GM19395 (cell line): ENCODE results near the gene RNF25.
"Not testable (repeated sequence)": the region's sequence is repeated elsewhere in the genome, so short reads cannot be mapped to it uniquely, and the experiment has no call there.

Experiments used
- ATAC-seq: cut with Tn5 transposase; IDR thresholded peaks from one replicate; pipeline ENCODE4 v1.9.1; 2021; ENCODE audit warnings: mild to moderate bottlenecking, moderate library complexity; ENCODE audit not compliant: unreplicated experiment

Gene RNF25

DNA sequence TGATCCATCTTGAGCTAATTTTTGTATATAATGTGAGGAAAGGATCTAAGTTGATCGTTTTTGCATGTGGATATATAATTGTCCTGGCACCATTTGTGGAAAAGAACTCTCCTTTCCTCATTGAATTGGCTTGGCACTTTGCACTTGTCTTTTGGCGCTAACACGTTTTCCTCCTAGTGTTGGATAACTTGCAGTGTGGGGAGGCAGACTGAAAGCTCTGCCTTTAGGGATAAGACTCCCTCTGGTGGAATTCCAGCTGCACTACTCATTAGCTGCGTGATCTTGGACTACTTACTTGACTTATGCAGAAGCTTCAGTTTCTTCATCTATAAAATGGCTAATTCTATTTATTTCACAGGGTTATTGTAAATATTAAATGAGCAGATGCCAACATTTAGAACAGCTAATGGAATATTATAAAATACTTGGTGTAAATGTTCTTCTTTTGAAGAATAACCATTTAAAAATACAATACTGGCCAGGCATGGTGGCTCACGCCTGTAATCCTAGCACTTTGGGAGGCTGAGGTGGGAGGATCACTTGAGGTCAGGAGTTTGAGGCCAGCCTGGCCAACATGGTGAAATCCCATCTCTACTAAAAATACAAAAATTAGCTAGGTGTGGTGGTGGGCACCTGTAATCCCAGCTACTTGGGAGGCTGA is 15.7 kb upstream of the RNF25 start:
- ATAC-seq = not testable (repeated sequence)

DNA sequence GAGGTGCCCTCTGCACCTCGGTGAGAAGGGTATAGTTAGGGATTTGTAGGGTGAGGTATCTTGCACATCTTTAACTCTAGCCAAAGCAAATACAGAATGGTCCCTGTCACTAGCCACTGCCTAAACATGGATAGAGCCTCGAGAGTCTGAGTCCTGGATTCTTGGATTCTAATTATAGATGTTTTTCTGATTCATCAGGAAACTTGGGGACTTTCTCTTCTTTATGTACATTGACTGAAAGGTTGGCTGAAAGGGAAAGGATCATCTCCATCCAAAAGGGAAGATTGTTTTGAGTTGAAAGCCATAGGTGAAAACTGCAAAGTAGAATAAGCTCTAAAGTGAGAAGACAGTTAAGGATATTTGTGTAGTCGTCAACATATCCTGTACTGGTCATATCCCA is 8.3 kb upstream of the RNF25 start:
- ATAC-seq = no peak

DNA sequence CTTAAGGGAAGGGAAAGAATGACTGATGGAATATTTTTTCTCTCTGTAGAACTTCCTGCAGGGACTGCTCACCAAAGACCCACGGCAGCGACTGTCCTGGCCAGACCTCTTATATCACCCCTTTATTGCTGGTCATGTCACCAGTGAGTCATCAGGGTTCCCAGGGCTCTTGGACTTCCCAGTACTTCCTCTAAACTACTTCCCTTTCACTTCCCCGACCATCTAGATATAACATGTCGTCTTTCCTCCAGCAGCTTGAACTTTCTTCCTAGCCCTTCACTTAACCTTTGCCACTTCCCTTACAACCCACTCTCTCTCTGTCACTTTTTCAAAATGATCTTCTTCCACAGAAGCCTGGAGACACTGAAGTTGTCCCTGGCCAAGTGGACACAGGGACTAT is 7.3 kb upstream of the RNF25 start:
- ATAC-seq = no peak

DNA sequence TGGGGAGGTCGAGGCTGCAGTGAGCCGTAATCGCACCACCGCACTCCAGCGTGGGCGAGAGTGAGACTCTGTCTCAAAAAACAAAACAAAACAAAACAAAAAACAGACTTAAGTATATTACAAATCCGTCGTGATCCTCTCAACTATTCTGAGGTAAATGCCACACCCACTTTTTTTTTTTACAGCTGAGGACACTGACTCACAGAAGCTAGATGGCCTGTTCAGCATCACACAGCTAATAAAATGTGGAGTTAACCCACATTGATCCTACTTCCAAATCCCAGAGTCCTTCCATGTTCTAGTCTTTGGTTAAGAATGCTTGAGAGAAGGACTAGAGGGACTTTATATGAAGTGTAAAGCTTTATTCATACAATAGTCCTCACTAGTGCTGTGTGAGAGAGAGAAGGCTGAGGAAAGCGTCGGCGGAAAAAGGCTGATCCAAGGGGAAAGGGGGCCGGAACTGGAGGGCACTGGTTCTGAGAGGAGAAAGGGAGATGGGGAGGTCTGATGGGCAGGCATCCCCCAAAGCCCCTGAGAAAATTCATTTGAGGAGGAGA is 627 bp downstream of the RNF25 start:
- ATAC-seq = no peak

DNA sequence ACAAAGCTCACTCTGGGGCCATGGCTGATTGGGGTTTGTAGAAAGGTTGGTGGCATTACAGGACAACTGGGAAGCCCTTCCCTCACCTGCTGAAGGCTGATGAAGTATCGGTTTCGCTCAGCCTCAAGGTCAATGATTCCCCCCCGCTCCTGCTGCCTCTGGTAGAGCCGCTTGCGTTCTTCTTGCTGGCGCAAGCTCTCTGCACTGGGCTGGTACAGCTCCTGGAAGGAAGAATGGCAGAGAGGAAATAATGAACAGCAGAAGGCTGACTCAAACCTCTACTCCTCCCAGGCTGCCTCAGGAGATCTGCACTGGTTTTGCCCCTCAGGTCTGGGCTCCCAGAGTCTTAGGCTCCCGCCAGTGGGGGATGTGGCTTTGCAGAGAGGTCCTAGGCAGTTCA is 7.1 kb downstream of the RNF25 start:
- no peak for ATAC-seq

DNA sequence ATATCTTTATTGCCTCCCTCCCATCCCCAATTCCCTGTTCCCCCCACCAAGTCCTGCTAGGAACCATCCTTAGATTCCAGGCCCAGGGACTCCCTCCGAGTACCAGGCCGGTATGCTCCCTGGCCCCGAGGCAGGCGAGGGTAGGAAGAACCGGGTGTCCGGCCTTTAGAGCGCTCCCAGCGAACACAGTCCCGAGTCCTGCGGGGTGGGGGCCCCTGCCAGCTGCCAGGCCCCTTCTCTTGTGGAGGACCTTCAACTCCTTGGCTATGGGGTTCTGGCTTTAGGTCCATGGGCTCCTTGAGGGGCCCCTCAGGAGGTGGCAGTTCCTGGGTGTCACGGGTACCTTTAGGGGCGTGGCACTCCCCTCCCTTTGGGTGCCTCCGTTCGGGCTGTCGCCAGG is 7.9 kb downstream of the RNF25 start:
- no peak for ATAC-seq

DNA sequence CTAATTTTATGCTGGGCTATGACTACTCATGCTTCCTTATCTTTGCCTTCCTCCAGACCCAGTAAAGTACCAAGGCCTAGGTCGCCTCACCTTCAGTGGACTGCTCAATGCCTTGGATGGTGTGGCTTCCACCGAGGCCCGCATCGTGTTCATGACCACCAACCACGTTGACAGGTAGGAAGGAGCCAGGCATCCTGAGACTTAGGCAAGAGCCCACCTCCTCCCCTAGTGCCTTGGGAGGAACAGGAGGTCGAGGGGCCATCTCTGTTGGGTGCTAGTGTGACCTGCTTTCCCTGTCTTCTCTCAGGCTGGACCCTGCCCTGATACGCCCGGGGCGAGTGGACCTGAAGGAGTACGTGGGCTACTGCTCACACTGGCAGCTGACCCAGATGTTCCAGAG is 9.0 kb downstream of the RNF25 start:
- ATAC-seq = no peak

DNA sequence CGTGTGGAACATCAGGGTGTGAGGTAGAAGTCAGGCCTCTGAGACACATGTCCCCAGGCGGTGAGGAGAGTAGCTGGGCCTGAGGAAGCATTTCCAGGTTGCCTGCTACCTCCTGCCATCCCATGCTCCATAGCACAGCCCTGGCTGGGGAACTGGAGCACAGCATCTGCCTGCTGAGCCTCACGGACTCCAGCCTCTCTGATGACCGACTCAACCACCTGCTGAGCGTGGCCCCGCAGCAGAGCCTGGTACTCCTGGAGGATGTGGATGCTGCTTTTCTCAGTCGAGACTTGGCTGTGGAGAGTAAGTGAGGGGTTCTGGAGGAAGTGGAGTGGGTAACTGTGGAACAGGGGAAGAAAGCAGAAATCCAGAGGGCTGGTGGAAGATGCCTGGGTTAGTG is 9.4 kb downstream of the RNF25 start:
- ATAC-seq = no peak

DNA sequence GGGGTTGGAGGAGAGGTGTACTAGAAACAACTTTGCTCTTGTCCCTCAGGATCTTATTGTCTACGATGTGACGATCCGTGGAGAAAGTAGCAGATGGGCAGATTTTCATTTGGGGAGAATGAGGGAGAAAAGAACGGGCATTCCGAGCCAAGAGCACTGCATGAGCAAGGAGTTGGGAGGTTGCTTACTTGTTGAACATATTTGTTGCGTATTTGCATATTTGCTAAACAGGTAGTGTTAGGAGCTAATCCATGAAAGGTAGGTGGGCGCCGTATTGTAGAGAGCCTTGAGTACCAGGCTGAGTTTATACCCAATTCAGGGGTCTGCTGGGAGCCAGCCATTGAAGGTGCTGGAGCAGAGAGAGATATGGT is 11.8 kb downstream of the RNF25 start:
- no peak for ATAC-seq

DNA sequence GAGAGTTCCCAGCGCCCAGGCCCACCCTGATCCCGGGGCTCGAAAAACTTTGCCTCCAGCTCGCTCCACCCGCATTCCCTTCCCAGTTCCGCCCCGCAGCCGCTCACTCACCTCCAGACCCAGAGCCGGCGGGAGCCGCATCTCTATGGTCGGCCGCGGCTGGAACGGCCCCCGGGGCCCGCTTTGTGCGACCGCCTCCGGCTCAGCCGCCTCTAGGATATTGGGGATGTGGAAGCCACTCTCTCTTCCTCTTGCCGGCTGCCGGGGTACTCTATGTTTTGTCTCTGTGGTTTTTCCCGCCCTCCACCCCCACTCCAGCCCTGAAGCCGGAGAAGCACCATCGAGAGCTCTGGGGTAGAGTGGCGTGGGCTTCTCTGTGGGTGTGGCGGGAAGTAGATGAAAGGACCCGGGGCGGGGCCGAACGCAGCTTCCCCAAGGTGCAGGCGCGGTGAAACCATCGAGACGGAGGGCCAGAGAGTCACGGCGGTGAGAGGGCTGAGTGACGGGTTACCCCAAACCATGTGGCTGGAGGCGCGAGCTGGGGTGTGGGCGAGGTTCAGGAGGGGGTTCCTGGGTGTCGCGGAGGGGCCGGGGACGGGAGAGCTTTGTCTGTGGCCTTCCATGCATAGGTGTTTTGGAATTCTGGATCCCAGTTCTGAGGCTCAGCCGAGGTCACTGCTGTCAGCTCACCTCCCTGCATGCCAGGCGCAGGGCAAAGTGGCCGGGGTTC is 12.4 kb downstream of the RNF25 start, which contains the start of the genes BCS1L and ZNF142:
TSS of gene BCS1L (plus strand) at position 426 of the 730 bp plus-strand sequence. CDS start 1,305 bp downstream, outside the sequence.
TSS of gene ZNF142 (minus strand) at position 366 of the 730 bp plus-strand sequence. CDS start 3,194 bp downstream, outside the sequence.
- peak; percentile 95 for ATAC-seq

DNA sequence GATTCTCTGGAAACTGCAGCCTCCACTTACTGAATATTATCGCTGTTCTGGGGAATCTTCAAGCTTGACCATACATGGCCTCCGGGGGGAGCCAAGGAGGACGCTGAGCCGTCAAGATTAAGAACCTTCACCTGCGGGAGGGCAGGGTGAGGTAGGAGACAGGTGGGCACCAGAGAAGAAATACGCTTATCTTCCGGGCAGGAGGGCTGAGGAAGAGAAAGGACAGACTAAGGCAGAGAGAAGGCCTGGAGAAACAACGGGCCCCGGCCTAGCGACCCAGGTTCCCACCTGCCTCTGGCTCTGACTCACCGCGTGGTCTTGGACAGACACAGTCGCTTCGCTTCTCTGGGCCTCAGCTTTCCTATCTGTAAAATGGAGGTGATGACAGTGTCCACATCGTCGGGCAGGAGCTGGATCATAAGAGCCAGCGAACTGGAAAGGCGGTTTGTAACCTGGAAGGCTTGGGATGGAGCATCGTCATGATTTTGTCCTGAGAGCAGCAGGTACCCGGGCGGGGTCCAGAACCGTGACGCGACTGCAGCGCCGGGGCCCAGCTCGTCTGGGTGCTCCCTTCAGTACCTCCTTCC is 13.0 kb downstream of the RNF25 start:
- peak; percentile 47 for ATAC-seq

DNA sequence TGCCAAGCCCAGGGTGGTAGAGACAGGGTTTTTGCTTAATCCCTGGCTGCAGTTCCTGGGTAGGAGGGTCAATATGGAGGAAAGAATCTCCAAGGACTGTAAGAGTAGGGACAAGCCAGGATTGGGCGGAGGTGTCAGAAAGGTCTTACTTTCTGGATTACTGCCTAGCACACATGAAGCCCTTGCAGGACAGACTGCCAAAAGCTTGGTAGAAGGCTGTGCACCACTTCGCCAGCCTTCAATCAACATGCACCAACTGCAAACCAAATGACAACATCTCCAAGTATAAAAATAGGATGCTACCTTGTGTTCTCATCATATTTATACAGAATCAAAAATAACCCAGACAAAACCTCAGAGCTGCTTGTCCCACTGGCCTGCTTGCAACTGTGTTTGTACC is 16.1 kb downstream of the RNF25 start:
- ATAC-seq = no peak

DNA sequence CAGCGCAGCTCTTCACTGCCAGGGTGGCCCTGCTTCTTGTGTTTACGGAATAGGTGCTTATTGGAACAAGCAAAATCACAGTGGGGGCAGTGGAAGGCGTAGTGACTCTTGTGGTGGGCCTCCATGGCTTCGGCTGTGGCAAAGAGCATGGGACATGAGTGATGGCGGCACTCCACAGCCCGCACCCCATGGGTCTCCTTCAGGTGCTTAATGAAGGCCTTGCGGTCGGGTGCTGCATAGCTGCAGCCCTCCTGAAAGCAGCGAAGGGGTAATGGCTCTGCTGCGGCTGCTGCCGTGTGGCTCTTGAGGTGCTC is 23.1 kb downstream of the RNF25 start:
- ATAC-seq = no peak

DNA sequence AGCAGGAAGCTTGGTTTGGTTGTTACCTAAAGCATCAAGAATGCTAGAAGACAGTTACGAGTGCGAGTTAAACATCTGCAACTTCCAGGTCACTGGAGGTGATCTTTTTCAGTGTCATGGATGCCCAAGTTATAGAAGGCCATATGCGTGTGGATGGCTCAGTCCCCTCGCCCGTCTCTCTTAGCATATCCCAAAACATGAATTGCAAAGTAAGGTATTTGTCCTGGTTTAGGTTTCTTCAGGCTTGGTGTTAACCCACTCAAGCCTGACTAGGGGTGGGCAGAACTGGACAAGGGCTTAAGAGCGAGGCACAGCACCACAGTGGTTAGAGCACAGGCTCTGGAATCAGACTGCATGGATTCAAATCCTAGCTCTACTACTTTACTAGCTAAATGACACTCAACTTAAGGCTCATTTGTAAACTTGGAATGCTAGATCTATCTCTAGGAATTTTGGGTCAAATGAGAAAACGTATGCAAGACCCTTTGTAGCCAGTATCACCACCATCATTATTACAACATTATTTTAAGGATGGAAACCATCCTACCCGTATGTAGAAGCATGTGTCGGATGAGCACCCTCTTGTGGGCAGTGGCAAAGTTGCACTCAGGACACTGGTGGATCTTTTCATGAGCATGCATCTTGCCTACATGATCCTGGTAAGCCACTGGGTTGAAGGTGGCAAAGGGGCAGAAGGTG is 23.6 kb downstream of the RNF25 start:
- ATAC-seq = no peak

DNA sequence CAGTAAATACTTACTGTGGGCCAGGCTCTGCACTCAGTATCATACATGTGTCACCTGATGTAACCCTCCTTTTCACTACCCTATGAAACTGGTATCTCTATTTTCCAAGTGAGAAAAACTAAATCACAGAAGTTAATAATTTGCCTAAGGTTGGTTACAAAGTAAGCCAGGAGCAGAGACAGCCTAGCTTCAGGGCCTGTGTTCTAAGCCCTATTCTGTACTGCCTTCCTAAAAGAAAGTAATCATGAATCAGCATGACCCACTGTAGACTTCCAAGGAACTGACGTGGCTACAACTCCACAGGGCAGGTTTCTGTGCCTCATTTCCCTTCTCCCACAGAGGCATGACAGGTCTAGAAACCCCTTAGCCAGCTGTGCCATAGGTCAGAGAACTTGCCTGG is 26.7 kb downstream of the RNF25 start:
- ATAC-seq = no peak

DNA sequence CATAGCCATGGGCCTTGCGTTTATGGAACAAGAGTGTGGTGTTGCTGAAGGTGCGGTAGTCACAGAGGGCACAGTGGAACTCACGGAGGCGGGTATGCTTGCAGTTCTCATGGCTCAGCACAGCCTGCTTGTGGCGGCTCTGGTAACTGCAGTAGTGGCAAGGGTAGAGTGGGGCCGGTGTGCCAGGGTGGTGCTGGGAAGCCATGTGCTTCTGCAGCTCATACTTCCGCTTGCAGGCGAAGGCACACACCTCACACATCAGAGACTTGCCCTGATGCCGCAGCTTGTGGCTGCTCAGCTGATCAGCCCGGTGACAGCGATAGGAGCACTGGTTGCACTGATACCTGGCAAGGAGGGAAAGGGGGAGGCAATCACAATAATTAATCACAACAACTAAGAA is 27.1 kb downstream of the RNF25 start:
- no peak for ATAC-seq

DNA sequence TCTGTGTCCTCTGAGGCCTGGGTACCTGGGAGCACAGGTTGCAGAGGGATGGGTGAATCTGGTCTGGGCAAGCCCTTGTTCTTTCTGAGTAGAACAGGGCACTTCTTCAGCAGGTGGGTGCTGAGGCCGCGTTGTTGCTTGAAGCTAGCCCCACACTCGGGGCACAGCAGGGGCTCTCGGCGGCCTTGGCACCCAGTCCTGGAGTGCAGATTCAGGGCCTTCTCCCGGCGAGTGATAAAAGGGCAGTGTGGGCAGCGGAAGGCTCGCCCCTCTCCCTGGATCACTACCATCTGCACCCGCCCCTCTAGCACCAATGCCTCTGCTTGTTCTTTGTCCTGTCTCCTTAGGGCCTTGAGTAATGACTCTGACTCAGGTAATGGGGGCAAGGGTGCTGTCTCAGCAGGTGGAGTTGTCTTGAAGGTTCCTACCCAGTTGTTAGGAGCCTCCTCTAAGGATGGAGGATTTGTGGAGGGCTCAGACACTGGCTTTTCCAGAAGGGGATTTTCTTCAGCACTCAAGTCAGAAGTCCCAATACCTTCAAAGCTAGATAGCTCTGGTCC is 28.0 kb downstream of the RNF25 start:
- no peak for ATAC-seq

DNA sequence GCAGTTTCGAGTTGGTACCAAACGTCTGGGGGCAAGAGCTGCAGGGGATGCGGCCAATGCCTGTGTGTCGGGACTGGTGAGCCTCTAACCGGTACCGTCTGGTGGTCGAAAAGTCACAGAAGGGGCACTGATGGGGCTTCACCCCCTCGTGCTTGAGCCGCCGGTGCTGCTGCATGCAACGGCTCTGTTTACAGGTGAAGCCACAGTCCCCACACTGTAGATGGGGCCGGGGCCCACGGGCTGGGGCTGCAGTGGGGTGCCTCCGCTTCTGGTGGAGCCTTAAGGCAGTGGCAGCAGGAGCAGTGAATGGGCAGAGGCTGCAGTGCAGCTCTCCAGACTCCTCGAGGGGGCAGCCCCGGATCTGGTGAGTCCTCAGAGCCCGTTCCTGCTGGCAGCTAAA is 29.0 kb downstream of the RNF25 start:
- ATAC-seq = no peak

DNA sequence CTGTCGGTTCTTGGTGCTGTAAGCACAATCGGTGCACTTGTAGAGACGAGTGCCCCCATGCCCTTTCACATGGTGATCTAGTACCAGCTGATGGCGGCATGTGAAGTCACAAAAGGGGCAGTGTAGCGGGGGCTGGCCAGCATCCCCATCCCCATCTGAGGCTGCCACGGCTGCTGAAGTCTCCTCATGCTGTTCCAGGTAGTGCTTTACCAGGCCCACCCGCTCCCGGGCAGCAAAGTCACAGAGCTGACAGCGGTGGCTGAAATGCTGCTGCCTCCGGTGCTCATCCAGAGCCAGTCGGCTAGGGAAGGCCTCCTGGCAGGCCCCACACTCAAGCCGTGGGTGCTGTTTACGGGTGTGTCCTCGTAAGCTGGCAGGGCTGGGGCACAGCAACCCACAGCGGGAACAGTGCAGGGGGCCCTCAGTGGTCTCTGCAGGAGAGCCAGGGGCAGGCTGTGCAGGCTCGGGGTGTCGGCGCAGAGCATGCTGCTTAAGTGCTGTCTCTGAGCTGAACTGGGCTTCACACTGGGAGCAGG is 29.6 kb downstream of the RNF25 start:
- no peak for ATAC-seq

DNA sequence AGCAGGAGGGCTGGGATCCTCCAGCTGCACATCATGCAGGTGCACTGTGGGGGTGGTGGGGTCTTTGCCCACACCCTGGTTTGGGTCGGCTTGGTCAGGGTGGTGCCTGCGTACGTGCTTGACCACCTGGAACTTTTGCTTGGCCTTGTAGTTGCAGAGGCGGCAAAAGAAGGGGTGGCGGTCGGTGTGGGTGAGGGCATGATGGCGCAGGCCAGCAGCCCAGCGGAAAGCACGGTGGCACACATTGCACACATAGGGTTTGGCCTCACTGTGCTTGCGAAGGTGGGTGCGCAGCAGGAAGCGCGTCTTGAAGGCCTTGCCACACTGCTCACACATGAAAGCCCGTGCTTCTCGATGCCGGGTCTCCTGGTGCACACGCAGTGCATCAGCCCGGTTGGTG is 33.4 kb downstream of the RNF25 start:
- no peak for ATAC-seq

DNA sequence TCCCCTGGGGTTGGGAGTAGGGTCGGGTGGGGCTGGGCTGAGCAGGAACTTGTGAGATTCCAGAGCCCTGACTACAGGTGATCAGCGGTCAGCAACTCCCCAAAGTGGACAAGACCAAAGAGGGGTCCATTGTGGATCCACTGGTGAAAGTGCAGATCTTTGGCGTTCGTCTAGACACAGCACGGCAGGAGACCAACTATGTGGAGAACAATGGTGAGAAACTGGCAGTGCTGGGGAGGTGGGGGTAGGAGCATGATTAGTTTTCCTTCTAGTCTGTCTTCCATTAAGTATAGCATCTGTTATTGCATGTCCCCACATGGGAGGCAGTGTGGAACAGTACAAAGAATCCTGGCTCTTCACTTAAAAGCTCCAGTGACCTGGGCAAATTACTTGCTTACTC is 36.1 kb downstream of the RNF25 start:
- no peak for ATAC-seq
